Activated CD4-positive, alpha-beta T cell treated with anti-CD3 and anti-CD28 coated beads, Interleukin-10, Interleukin-2, amounts not matched to agents 100 ng/mL and 50 ng/mL, durations not matched to agents 16 hours and 8 hours (primary cell): ENCODE measurements around the gene NLN.
A peak's percentile ranks its signal among the peaks of the same experiment; 100 is the strongest.
"Not testable (repeated sequence)": the region's sequence is repeated elsewhere in the genome, so short reads cannot be mapped to it uniquely, and the experiment has no call there.

Experiments used
- DNase-seq: peaks from one replicate; pipeline ENCODE4 v3.0.0-alpha.2; 2020

The NLN gene

GRCh38 chr5:65721720-65722574 is at the start of gene NLN, which contains the start of gene SGTB:
Gene NLN, plus strand, starts transcription at chr5:65722205. Its CDS starts 169 bp downstream, at chr5:65722374.
Gene SGTB, minus strand, starts transcription at chr5:65722109. Its CDS starts 1,302 bp downstream, at chr5:65720807.
- peak; percentile 90 for DNase-seq

GRCh38 chr5:65672796-65673195 is 49.2 kb upstream of the NLN start:
- no peak for DNase-seq

GRCh38 chr5:65674749-65675148 is 47.3 kb upstream of the NLN start:
- DNase-seq, result no peak

- not testable (repeated sequence) for DNase-seq
Measured at GRCh38 chr5:65676056-65676455, 45.9 kb upstream of the NLN start.

- DNase-seq, result no peak
Measured at GRCh38 chr5:65682148-65682547, 39.9 kb upstream of the NLN start.

DNA sequence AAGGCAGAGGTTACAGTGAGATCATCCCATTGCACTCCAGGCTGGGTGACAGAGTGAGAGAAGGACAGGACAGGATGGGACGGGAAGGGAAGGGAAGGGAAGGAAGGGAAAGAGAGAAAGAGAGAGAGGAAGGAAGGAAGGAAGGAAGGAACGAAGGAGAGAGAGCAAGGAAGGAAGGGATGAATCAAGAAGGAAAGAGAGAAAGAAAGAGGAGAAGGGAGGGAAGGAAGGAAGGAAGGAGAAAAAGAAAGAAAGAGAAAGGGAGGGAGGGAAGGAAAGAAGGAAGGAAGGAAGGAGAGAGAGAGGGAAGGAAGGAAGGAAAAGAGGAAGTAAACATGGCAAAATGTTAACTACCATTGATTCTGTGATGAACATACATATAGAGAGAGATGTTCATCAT is 28.9 kb upstream of the NLN start:
- no peak for DNase-seq

- no peak for DNase-seq
Measured at GRCh38 chr5:65695162-65695755, 26.7 kb upstream of the NLN start.

DNA sequence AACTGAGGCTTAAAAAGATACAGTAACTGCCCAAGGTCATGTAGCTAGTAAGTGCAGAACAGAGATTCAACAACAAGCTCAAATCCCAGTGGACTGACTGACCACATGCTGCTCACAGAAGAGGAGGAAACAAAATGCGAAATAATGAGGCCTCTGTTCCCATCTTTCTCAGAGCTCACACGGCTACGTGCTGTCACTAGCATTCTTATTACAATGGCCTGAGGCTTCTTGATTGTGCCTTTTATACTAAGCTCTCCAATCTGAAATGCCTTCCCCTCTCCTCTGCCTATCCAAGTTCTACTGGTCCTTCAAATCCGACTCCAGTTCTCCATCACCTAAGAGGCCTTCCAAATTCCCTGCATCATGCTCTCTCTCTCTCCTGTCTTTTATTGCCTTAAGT is 26.1 kb upstream of the NLN start:
- no peak for DNase-seq

DNA sequence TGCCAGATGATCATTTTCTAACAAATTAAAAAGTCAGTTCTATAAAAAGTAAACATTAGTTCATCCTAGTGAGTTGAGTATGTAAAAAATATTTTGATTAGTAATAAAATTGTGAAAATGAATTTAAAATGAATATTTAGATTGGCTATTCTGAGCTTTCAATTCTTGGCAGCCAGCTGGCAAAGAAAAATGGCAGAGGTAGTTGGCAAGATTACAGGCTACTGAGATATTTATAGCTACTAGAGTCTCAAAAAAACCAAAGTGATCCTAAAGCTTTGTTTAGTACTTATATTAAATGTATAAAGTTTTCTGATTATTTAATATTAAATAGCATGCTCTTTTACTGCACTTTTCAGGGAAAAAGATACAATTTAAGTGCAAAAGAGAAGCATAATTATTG is 25.1 kb upstream of the NLN start:
- DNase-seq, result no peak

DNA sequence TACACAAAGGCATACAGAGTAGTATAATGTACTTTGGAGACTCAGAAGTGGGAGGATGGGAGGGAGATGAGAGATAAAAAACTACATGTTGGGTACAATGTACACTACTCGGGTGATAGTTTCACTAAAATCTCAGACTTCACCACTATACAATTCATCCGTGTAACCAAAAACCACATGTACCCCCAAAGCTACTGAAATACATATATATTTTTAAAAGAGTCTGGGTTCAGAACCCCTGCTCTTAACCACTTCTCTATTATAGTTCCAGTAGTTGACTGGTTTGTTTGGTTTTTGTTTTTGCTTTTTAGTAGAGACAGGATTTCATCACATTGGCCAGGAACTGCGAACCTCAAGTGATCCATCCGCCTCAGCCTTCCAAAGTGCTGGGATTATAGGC is 22.7 kb upstream of the NLN start:
- DNase-seq, result no peak

DNA sequence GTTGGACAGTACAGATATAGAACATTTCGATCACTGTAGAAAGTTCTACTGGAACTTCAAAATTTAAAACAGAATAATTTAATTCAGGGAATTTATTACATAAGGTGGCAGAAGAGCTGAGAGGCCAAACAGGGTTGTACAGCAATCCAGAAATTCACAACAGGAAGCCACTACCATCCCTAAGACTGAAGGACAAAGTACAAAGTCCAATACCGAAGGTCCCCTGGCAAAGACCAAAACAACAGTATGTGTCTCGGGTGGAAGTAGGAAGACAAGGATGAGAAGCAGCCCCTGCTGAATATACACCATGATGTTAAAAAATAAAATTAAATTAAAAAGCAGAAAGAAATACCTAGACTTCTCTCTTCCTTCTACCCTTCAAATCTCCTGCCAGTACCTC is 20.0 kb upstream of the NLN start:
- DNase-seq, result no peak

- no peak for DNase-seq
Measured at GRCh38 chr5:65704621-65705239, 17.3 kb upstream of the NLN start.

GRCh38 chr5:65707663-65708062 is 14.3 kb upstream of the NLN start:
- DNase-seq, result no peak

DNA sequence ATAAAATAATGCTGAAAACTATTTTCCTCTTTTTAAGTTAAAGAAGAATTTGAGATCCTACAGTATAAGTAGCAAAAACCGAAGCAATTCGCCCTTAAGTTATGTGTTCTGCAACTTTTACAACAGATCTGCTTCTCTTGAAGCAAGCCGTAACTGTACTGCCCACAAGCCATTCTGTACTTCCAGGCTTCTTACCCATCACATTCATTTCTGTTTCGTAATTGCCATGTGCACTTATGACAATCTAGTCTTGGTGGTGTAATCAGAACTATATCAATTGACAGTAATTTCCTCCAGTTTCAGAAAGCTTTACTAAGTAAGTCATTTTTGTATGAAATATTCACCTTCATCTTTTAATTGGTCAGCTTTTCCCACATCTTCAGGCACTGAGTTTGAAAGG is 13.9 kb upstream of the NLN start:
- DNase-seq, result no peak

- no peak for DNase-seq
Measured at GRCh38 chr5:65718576-65719310, 3.3 kb upstream of the NLN start.

DNA sequence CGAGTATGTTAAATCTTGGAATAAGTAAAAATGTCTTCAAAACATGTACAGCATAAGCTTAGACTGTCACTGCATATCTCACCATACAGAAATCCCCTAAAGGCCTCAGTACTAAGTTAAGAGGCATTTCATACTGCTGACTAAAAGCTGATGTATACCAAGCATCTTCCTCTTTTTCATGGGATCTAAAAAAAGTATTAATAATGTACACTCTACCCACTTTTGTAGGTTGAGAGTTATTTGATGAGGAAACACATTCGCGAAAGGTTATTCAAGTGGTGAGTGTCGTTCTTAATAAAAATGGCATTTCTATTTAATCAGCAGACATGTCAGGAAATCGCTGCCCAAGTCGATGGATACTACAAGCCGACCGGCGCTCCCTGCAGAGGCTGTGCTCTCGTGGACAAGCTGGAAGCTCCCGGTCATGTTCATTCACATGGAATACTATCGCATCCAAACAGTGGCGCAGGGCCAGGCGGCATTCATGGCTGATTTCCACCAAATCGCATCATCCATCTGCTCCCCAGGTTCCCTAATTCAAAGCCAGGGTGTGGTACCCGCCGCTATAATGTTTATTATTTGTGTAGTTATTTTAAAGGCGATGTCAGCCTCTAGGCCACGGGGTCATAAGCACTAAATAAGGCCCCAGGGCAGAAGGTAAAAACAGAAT is 820 bp upstream of the NLN start:
- DNase-seq, result peak; percentile 24

- DNase-seq, result peak; percentile 22
Measured at GRCh38 chr5:65722575-65723403, 784 bp downstream of the NLN start.

DNA sequence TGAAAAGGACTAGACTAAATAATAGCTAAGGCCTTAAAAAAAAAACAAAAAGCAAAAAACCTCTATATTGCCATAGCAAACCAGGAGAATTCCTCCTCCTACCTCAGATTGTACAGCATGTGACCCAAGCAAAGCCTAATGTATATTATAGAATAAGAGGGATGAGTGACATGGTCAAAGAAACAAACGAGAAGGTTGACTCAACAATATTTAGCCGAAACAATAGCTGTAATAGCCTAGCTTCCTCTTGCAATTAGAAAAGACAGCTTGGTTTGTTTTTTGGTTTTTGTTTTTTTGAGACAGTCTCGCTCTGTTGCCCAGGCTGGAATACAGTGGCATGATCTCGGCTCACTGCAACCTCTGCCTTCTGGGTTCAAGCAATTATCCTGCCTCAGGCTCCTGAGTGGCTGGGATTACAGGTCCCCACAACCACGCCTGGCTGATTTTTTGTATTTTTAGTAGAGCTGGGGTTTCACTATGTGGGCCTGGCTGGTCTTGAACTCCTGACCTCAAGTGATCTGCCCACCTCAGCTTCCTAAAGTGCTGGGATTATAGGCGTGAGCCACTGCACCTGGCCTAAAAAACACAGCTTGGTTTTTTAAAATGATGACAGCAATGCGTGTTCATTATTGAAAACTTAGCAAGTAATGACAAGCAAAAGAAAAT is 5.6 kb downstream of the NLN start:
- DNase-seq, result no peak

- no peak for DNase-seq
Measured at GRCh38 chr5:65728218-65728617, 6.2 kb downstream of the NLN start.

DNA sequence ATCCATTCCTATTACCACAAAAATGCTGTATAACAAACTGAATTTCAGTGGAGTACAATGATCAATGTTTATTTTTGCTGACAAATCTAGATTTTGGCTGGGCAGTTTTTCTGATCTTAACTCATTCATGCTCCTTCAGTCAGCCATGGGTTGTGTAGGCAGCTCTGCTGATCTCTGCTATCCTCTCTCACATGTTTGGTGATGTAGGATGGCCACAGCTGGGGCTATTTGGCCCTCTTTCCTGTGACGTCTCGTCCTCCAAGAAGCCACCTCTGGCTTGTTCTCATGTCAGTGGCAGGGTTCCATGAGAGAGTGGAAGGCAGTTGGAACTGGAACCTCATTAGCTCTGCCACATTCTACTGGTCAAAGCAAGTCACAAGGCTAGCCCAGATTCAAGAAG is 8.9 kb downstream of the NLN start:
- no peak for DNase-seq

DNA sequence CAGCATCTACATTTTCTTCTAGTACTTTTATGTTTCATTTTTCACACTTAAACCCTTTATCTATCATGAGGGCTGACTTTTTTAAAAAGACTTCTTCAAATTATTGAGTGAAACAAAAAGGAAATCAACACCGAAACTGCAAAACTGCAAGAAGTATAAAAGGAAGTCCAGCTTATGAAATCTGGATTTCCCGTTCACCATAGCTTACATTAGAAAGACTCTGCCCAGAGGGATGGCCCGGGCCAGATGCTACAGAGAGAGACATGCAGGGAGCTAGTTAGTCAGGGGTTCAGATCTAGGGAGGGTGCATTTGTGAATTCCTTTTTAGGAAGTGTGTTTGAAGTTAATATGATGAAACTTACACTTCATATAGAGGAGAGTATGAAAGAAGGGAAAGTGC is 10.0 kb downstream of the NLN start:
- not testable (repeated sequence) for DNase-seq
